NB4 (cell line): ENCODE results near the gene CPNE9.

Experiments
- POLR2A ChIP-seq: IDR thresholded peaks from 2 replicates; pipeline ENCODE4 v1.6.1; 2011; ENCODE audit warnings: mild to moderate bottlenecking; ENCODE audit not compliant: insufficient read length; ENCODE audit errors: extremely low read depth
- TF ChIP-seq, protein P1 (sequence below): IDR thresholded peaks from one replicate; pipeline ENCODE4 v1.5.1; 2012; ENCODE audit warnings: low read depth, low read length
- TF ChIP-seq, protein P2 (sequence below): IDR thresholded peaks from 2 replicates; pipeline ENCODE4 v1.6.1; 2011; ENCODE audit warnings: low read depth, low read length

DNA sequence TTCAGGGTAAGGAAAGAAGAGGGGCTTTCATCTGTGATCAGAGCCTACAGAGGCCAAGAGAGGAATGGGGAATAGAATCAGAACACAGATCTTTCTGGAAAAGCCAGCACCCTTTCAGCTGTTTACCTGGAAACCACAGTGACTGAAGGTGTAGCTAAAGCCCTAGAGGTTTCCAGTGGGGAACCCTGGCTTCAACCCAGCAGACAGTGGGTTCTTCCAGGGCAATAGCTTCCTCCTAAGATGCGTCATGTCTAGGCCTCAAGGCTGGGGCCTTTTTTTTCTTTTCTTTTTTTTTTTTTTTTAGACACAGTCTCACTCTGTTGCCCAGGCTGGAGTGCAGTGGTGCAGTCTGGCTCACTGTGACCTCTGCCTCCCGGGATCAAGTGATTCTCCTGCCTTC, 3.1 kb upstream of the CPNE9 start:
- TF ChIP-seq, protein P1, sequence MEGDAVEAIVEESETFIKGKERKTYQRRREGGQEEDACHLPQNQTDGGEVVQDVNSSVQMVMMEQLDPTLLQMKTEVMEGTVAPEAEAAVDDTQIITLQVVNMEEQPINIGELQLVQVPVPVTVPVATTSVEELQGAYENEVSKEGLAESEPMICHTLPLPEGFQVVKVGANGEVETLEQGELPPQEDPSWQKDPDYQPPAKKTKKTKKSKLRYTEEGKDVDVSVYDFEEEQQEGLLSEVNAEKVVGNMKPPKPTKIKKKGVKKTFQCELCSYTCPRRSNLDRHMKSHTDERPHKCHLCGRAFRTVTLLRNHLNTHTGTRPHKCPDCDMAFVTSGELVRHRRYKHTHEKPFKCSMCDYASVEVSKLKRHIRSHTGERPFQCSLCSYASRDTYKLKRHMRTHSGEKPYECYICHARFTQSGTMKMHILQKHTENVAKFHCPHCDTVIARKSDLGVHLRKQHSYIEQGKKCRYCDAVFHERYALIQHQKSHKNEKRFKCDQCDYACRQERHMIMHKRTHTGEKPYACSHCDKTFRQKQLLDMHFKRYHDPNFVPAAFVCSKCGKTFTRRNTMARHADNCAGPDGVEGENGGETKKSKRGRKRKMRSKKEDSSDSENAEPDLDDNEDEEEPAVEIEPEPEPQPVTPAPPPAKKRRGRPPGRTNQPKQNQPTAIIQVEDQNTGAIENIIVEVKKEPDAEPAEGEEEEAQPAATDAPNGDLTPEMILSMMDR: no peak
- TF ChIP-seq, protein P2, sequence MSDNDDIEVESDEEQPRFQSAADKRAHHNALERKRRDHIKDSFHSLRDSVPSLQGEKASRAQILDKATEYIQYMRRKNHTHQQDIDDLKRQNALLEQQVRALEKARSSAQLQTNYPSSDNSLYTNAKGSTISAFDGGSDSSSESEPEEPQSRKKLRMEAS: no peak
- no peak for TF ChIP-seq POLR2A
